Activated T-cell treated with anti-CD3 and anti-CD28 coated beads, Interleukin-2, amount 50 U/mL, for 48 hours (primary cell): ENCODE measurements around the gene PRPF40B.

Experiments
- DNase-seq, 2 experiments: peaks; one replicate each; pipeline ENCODE4 v3.0.0-alpha.2; 2020

Gene PRPF40B

GRCh38 chr12:49661746-49662145, 38.4 kb downstream of the PRPF40B start:
- no peak for DNase-seq

DNA sequence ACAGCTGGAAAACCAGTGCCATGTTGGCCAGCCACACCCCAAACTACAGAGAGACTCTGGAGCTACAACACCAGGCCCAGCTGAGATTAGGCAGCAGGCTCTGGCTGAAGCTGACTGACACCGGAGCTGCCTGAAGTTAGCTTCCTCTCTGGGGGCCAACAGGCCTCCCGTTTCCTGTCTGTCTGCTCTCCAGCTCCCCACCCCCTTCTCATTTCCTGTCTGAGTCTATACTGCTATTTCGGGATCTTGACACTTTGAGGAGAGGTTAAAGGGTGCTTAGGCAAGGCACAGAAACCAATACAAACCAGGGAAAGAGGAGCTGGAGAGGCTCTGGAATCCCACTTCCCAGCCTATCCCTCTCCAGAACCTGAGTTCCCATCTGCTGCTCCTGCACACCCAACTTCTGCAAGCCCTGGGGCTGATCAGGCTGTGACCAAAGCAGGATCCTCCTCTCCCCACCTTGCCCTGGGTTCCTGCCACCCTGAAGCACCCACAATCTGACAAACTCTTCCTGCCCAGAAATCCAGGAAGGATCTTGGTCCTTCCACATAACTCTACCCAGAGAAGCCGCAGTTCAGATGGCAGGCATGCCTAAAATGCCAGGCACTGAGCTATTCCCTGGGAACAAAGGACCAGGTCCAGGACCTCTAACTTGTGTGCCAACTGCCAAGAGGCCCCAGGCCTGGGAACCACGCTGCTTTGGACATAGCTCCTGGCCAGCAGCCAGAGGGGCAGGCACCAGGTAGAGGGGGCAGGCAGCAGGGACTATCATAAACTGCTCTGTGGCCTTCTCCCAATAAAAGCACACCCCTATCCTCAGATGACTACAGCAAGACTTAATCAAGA, 39.9 kb downstream of the PRPF40B start:
- DNase-seq = peak; percentile 67 to 75

GRCh38 chr12:49664167-49664566, 40.8 kb downstream of the PRPF40B start:
- no peak for DNase-seq

DNA sequence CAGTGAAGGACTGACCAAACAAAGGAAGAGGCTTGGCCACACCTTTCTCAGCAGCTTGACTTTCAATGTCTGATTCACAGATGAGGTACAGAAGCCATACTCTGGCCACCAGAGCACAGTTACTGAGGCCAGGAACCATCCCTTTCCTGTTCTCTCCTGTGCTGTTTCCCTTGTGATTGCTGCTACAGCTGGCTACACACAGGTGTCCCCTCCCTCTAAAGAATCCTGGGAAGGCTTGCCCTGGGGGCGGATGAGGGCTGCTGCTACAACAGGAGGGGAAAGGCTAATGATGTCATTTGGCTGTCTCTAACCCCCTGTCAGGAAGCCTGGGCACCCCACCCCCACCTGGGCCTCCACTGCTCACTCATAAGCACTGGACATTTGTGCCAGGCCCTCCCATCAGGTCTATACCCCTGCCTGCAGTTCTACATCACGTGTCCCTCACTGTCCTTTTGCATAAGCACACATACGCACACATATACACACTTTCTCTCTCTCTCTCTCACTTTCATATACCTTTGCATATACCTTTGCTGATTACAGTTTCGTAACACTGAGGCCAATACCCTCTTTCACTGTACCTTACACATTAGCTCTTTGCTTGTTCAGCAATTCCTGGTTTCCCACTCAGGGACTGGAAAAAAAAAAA, 41.4 kb downstream of the PRPF40B start:
- no peak for DNase-seq

GRCh38 chr12:49665384-49665783, 42.0 kb downstream of the PRPF40B start:
- no peak for DNase-seq

DNA sequence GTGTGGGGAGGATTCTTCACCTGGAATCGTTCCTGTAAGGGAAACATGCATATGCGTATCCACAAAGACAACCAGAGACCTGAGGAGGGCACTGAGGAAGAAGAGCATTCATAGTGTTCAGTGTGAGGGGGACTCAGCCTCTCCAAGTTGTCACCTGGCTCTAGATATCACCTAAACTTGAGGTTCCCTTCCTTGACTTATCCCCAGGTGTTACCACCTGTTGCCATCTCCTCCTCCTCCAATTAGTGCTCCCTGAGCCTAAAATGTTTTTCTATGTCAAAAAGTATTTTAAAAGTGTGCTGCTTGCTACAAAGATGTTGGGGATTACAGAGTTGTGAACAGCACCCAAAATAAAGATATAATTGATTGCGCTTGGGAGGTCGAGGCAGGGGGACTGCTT, 42.8 kb downstream of the PRPF40B start:
- no peak for DNase-seq

- no peak for DNase-seq
Measured at GRCh38 chr12:49667325-49668090, 44.1 kb downstream of the PRPF40B start.

DNA sequence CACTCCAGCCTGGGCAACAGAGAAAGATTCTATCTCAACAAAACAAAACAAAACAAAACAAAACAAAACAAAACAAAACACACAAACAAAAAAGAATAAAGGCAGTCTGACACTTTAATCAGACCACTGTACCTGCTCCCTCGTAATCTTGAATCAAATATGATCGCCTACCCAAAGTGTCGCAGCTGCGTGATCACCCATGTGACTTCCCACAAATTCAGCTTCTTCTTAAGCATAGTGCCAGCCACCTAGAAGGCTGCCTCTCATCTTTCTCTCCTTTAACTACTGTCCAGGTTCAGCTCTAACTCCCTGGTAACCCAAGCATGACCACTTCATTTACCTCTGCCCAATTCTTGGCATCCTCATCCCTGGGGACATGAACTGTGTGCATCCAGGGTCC, 46.4 kb downstream of the PRPF40B start:
- no peak for DNase-seq

DNA sequence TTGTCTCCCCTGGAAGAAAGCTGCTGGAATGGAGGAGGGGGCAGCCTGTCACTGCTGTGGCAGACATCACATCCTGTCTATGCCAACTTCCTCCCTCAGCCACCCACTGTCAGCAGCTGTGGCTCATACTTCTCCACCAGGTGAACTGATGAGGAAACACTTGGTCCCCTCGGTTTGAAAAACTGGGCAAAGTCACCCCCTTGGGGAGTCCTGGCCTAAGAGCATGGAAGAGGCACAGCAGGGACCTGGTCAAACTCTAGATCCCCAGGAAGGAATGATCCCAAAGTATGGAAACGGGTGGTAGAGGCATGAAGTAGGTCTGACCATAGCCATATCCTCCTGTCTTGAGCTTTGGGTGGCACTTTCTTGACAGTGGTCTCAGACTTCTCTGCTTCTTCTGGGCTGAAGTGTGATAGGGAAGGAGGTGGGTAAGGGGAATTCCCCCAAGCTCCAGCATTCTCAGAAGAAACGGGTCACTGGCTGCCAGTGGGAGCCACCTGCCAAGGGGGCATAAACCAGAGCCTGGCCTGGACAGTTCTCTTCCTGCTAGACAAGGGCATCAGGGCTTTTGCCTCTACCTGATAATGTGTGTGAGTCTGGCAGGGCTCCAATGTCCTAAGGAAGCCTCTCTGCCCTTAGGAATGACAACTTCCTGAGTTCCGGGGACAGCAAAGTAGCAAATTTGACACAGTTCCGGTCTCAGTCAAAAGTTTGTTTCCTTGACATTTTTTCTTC, 47.8 kb downstream of the PRPF40B start:
- DNase-seq = peak; percentile 73 to 74

DNA sequence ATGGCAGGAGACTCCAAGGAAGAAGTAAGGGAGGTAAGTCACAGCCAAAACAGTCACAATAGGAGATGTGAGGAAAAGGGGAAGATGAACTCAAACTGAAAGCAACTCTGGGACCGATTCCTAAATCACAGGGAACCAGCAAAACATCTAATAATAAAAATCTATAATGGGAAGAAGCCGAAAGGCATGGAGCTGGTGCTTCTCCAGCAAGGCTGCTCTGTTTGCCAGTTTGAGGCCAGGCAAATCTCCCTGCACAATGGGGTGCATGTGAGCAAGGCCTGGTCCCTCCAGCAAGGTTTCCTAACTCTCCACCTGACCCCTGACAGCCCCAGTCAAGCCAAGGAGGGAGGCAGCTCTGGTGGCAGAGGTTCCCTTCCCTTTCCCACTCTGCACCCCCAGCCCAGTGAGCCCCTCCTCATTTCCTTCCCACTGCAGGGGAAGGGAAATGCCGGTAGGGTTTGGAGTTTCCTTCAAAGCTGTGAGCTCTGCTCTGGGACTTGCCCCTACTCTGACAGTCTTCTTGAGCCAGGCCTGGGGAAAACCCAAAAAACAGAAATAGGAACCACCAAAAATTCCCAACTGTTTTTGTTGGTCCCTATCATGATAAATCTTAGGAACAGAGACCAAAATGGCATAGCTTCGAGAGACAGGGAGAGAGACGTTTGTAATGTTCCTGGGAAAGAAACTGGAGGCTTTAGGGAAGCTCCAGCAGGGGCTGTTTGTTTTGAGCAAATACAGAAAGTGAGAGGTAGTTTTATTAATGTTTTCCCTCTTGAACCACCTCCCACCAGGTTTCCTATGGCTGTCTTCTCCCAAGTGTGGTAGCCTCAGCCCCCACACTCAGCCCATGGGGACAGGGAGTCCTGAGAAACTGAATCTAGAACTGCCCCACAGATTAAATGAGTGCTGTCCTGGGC, 49.2 kb downstream of the PRPF40B start:
- no peak for DNase-seq

GRCh38 chr12:49673446-49674317, 50.3 kb downstream of the PRPF40B start:
- no peak for DNase-seq

DNA sequence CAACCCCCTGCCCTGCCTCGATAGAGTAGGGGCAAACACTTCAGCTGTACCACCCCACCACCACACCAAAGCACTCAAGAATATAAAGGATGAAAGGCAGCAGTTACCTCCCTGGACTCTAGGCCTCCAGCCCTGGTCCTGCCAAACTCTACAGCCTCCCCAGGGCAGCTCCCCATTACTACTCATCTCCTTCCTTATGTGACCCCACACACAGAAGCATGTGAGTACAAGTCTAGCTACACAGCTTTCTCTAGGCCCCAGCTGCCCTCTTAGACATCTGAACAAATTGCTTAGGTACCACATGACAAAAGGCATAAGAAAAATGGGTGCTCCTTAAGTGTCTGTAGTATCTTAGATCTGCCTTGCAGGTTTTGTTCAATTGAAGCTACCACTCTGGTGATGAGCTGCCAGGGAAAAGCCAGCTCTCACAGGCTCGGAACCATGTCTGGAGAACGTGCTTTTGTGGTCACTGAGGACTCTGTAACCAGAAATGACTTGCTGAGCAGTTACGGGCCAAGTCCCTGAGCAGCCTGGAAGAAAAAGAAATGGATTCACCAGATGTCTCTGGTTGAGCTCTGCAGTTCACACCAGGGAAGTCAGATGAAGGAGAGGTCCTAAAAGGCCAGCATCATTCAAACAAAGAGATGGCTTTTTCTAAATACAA, 51.1 kb downstream of the PRPF40B start:
- no peak for DNase-seq

- no peak for DNase-seq
Measured at GRCh38 chr12:49675137-49675536, 51.8 kb downstream of the PRPF40B start.

- DNase-seq = no peak
Measured at GRCh38 chr12:49678711-49679110, 55.4 kb downstream of the PRPF40B start.

DNA sequence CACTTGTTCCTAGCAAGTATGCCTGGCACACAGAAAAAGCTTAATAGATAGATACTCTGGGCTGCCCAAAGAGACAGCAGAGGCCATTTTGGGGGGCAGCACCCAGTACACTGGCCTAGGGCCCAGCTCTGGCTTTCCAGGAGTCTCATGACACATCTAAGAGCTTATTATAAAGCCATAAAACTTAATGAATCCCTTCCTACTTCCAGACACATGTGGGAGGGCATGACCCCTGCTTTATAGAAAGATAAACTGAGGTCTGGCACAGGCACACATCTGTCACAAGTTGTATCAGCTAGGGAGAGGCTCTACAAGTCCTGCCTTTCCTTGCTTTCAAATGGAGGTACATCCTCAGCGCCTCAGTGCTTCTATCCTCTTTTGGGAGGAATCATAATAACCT, 56.7 kb downstream of the PRPF40B start:
- DNase-seq = no peak

GRCh38 chr12:49683599-49684309, 60.4 kb downstream of the PRPF40B start:
- no peak for DNase-seq

- DNase-seq = no peak
Measured at GRCh38 chr12:49684310-49684854, 61.0 kb downstream of the PRPF40B start.

DNA sequence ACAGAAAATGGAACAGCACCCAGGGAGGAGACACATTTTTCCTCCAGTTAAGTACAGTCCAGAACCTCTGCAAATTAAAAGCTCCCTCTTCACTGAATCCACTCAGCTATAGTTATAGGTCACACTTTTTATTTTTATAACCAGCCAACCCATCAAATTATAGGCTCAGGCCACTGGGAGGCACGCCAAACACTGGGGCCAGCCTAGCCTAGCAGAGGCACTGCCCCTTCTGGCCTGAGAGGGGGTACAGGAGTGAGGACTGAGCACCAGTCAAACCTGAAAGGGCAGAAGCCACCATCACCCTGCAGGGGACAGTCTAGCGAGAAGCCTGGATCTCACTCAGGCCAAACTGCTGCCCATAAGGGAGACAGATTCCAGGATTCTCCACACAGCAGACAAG, 64.6 kb downstream of the PRPF40B start:
- DNase-seq = no peak

- no peak for DNase-seq
Measured at GRCh38 chr12:49689237-49689636, 65.9 kb downstream of the PRPF40B start.
